Measurements from ENCODE around the gene AKT2. TPM values are rescaled to one million over a fixed set of nuclear protein-coding genes. Genes with fewer than 3 reads are reported as not detected.

AKT2 gene
- total and polyA plus RNA-seq, 2 of the 8 experiments (the other 6 are each of a cell fraction or from before 2014, with no cell fraction given): 151 to 183 TPM

- POLR2A ChIA-PET (ENCODE audit: partially characterized antibody): no interaction called here
- no peak overlapping the region for H4K5ac ChIP-seq (ENCODE audit: insufficient read length, low read depth, low read length)
- H3K18ac ChIP-seq (ENCODE audit: extremely low read depth, low read length): no peak overlapping the region
- H3K9me3 ChIP-seq (ENCODE audit: insufficient read depth in 2 of 2, low read depth in 1 of 2, low read length in 1 of 2): no peaks in the 10 kb centered on the region
- H2AFZ ChIP-seq (ENCODE audit: low read length): no peak overlapping the region
- DNase-seq (ENCODE audit: low read depth in 1 of 2, low spot score in 2 of 2): no peak
- H3K56ac ChIP-seq (replicated peaks; ENCODE audit: insufficient read length, low read depth, low read length): no peak overlapping the region
- H2BK120ac ChIP-seq (replicated peaks; ENCODE audit: low read depth, low read length): no peak overlapping the region
- H3K79me2 ChIP-seq (ENCODE audit: control insufficient read depth in 1 of 2, insufficient read depth in 2 of 2, low read length in 2 of 2): peaks cover 0 to 7% of the 10 kb centered on the region in 2 experiments; a peak in 1 of 4 replicates
- H3K9ac ChIP-seq (replicated peaks in 1 of 4; ENCODE audit: extremely low read depth in 1 of 4, low read depth in 3 of 4, low read length in 3 of 4): no peak overlapping the region
- peaks cover 0 to 3% (median 1%) of the 10 kb centered on the region in 4 experiments; a peak in 2 of 7 replicates for H3K4me1 ChIP-seq (replicated peaks in 1 of 4; ENCODE audit: control insufficient read depth in 3 of 4, insufficient read depth in 4 of 4, low read length in 3 of 4)
- FAIRE-seq: no peak
- H2BK20ac ChIP-seq (ENCODE audit: low read length): no peak overlapping the region
- H4K91ac ChIP-seq (replicated peaks; ENCODE audit: insufficient read length, low read length): no peak overlapping the region
- H4K20me1 ChIP-seq (replicated peaks in 1 of 2; ENCODE audit: control insufficient read depth in 1 of 2, insufficient read depth in 2 of 2, low read length in 2 of 2): peaks cover 0 to 14% of the 10 kb centered on the region in 2 experiments
- no peak overlapping the region for H3K14ac ChIP-seq (ENCODE audit: insufficient read length)
- no peaks in the 10 kb centered on the region; the same call in 1 of the 2 replicates for H3K23me2 ChIP-seq (ENCODE audit: low read depth, low read length)
- WGBS, 2 experiments (ENCODE audit: extremely low coverage in 1 of 2, insufficient coverage in 1 of 2, insufficient read length in 1 of 2, insufficient replicate concordance in 2 of 2, low coverage in 1 of 2, low lambda C conversion rate in 2 of 2, missing lambda C conversion rate in 1 of 2): 89% methylated on average over 3 of the region's 3 CpGs; no CpG with 5 or more reads in 1 of the 2 experiments
- no peak overlapping the region for H4K8ac ChIP-seq (ENCODE audit: extremely low read depth, insufficient read depth, low read length)
- no peak overlapping the region for H2AK5ac ChIP-seq (ENCODE audit: low read depth, low read length)
- no peaks in the 10 kb centered on the region for H3K27me3 ChIP-seq (replicated peaks in 1 of 4; ENCODE audit: control insufficient read depth in 3 of 4, extremely low read depth in 1 of 4, insufficient read depth in 3 of 4, low read length in 3 of 4)
- no peak overlapping the region for H2BK15ac ChIP-seq (ENCODE audit: low read length)
- H2BK5ac ChIP-seq (ENCODE audit: low read depth, low read length): no peak overlapping the region
- H3K36me3 ChIP-seq (ENCODE audit: control insufficient read depth in 2 of 4, insufficient read depth in 4 of 4, low read length in 3 of 4): peaks cover 0 to 20% (median 5%) of the 10 kb centered on the region in 4 experiments; a peak in 3 of 8 replicates
- no peak overlapping the region for H3K4ac ChIP-seq (replicated peaks; ENCODE audit: insufficient read length, low read depth, low read length)
- no peak overlapping the region for H3K4me3 ChIP-seq (ENCODE audit: extremely low read depth in 1 of 4, insufficient read depth in 2 of 4, low read depth in 3 of 4, low read length in 4 of 4)
- H3K27ac ChIP-seq (ENCODE audit: low read depth, low read length): no peak overlapping the region
- no peak overlapping the region for H3K23ac ChIP-seq (ENCODE audit: insufficient read length)
- CTCF ChIA-PET (ENCODE audit: partially characterized antibody): interaction anchor here (1.6 to 1.9 kb wide), 2 partner anchors 9 to 26 kb away, joined by 5 to 6 read pairs; no protein-coding TSS in a partner anchor
- H2BK12ac ChIP-seq (ENCODE audit: low read depth, low read length): no peak overlapping the region
- peaks cover 14% of the 10 kb centered on the region for H3K79me1 ChIP-seq (ENCODE audit: low read depth, low read length)
- H3K4me2 ChIP-seq (ENCODE audit: insufficient read depth in 1 of 2, low read depth in 2 of 2, low read length in 2 of 2): no peak overlapping the region
- no peak for TF ChIP-seq CHD2 (IDR thresholded peaks at IDR 0.05; ENCODE audit: low read length)
- no peak for TF ChIP-seq GABPA (IDR thresholded peaks at IDR 0.05; ENCODE audit: borderline replicate concordance, insufficient read depth, low read length)
- TF ChIP-seq CTCF (IDR thresholded peaks at IDR 0.05; ENCODE audit: control extremely low read depth in 1 of 3, insufficient read depth in 1 of 3, low read depth in 1 of 3, low read length in 3 of 3): no peak
- TF ChIP-seq SIRT6 (IDR thresholded peaks at IDR 0.05; ENCODE audit: low read length): no peak
- no peak for TF ChIP-seq RFX5 (IDR thresholded peaks at IDR 0.05; ENCODE audit: borderline replicate concordance, low read depth, low read length)
- no peak for TF ChIP-seq TAF7 (optimal IDR thresholded peaks at IDR 0.05; ENCODE audit: borderline replicate concordance, low read depth, low read length)
- TF ChIP-seq MAFK (IDR thresholded peaks at IDR 0.05; ENCODE audit: low read depth, low read length): no peak
- no peak for TF ChIP-seq SAP30 (IDR thresholded peaks at IDR 0.05; ENCODE audit: insufficient read depth, insufficient replicate concordance, low read length)
- no peak for TF ChIP-seq POU5F1 (IDR thresholded peaks at IDR 0.05; ENCODE audit: low read depth, low read length)
- no peak for TF ChIP-seq CHD1 (IDR thresholded peaks at IDR 0.05; ENCODE audit: low read depth, low read length)
- TF ChIP-seq CEBPB (IDR thresholded peaks at IDR 0.05; ENCODE audit: low read depth, low read length): no peak
- no peak for TF ChIP-seq YY1 (IDR thresholded peaks at IDR 0.05; ENCODE audit: low read depth, low read length)
These were observed 22.7 kb downstream of the AKT2 start for GRCh38 chr19:40262422-40262821.

Measured in H1 (cell line).